Measurements from ENCODE around the gene RANGRF.
"Not testable (repeated sequence)": the region's sequence is repeated elsewhere in the genome, so short reads cannot be mapped to it uniquely, and the experiment has no call there.

The RANGRF gene, protein sequence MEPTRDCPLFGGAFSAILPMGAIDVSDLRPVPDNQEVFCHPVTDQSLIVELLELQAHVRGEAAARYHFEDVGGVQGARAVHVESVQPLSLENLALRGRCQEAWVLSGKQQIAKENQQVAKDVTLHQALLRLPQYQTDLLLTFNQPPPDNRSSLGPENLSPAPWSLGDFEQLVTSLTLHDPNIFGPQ

DNA sequence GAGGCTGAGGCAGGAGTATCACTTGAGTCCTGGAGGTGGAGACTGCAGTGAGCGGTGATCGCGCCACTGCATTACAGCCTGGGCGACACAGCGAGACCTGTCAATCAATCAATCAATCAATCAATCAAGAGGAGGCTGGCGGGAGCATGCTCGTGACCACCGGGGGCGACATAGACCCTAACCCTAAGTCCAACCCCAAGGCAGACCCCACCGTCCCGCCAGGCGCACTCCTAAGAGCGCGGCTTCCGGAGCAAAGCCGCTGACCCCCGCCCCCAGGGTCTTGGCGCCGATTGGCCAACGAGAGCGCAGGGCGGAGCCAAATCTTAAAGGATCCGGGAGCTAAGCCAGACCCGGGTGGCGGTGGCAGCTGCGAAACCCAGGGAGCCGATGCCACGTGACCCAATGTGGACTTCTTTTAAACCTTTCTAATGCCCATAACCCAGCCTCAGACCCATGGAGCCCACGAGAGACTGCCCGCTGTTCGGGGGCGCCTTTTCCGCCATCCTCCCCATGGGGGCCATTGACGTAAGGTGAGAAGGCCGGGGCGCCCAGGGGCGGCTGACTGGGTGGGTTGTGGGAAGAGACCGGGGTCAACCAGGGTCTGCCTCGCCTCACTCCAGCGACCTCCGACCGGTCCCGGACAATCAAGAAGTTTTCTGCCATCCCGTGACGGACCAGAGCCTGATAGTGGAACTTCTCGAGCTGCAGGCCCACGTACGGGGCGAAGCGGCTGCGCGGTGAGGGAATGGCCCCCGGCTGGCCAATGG is at the start of gene RANGRF:
TSS of gene RANGRF (plus strand) at position 335 of the 767 bp plus-strand sequence. CDS start at position 454, 119 bp downstream.
- DNase-seq: peak; percentile 75 to 91

DNA sequence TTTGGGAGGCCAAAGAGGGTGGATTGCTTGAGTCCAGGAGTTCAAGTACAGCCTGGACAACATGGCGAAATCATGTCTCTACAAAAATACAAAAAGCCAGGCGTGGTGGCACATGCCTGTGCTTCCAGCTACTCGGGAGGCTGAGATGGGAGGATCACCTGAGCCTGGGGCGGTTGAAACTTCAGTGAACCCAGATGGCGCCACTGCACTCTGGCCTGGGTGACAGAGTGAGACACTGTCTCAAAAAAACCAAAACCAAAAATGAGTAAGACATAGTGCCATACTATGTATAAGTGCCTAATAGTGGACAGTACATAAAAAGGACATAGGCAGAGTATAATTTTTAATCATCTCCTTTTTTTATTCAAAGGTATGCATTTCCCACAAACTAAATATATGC is 44.6 kb upstream of the RANGRF start:
- no peak for DNase-seq

DNA sequence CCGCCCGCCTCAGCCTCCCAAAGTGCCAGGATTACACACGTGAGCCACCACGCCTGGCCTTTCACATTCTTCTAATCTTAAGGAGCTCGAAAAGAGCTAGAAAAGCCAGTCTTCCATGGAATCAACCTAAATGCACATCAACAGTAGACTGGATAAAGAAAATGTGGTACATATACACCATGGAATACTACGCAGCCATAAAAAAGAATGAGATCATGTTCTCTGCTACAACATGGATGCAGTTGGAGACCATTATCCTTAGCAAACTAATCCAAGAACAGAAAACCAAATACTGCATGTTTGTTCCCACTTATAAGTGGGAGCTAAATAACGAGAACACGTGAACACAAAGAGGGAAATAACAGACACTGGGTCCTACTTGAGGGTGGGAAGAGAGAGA is 43.7 kb upstream of the RANGRF start:
- no peak for DNase-seq

DNA sequence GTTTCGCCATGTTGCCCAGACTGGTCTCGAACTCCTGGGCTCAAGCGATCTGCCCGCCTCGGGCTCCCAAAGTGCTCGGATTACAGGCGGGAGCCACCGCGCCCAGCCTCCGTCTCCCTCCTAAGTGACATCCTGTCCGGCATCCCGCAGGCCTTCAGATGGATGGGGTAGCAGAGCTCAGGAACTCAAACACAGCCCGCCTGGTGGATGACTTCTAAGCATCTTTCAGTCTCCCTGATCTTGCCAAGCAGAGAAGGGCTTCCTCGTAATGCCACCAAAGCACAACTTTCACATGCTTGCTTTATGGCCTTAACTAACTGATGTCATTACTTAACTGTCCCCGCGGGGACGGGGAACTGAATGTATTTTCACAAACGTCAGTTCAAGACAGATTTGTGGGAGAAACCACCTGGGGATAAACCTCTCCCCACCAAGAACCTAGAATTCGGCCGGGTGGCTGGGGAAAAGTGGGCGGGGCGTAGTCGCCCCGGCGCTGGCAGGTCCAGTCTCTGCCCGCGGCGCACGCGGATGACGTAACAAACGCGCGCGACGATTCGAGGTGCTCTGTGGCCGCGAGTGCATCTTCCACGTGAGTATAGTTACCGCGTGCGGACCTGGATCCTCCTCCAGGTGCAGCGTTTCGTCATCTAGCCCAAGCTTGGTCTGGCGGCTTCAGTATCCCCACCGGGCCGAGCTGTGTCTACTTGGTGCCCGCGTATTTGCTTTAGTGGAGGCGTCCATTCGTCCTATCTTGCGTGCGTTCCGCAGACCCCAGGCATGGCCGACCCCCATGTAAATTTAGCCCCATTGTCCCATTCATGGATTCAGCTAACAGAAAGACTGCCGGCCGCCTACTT is 39.5 kb upstream of the RANGRF start, which contains the start of gene PFAS:
TSS of gene PFAS (plus strand) at position 539 of the 857 bp plus-strand sequence. CDS start 4,649 bp downstream, outside the sequence.
- DNase-seq: peak; percentile 87 to 94

DNA sequence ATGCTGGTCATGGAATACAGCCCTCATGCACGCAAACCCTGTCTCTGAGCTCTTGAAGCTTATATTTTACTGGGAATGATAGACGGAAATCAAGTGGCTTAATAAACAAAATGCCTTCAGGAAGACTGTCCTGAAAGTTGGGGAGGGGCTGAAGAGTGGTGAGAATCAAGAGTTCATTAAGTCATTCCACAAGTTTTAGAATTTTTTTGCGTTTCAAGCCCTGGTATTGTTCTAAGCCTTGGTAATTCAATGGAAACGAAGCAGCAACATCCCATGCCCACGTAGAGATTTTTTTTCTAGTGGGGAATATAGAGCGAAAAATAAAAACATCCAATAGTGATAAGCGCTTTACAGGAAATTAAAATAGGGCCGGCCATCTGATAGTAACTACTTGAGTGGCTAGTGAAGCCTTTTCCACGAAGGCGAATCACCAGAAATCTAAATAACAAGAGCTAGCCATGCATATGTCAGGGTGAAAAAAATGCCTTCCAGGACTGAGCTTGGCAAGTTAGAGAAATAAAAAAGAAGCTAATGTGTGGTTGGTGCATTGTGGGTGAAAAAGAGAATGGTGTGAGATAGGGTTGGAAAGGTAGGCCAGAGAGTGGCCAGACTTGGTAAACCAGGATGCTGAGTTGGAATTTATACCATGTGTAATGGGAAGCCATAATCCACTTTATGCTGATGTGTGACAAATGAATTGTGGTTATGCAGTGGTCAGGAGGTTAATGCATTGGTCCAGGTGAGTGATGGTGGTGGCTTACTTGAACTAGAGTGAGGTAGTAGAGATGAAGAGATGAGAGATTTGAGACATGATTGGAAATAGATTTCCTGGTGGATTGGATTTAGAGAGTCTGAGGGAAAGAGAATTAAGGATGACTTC is 38.6 kb upstream of the RANGRF start:
- DNase-seq: no peak

DNA sequence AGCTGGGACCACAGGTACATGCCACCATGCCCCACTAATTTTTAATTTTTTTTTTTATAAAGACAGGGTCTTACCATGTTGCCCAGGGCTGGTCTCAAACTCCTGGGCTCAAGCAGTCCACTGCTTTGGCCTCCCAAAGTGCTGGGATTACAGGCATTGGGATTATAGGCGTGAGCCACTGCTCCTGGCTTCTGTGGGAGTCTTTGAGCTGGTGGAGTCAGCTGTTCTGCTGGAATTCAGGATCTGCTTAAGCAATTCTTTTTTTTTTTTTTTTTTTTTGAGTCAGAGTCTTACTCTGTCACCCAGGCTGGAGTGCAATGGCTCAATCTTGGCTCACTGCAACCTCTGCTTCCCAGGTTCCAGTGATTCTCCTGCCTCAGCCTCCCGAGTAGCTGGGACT is 37.1 kb upstream of the RANGRF start:
- not testable (repeated sequence) for DNase-seq

DNA sequence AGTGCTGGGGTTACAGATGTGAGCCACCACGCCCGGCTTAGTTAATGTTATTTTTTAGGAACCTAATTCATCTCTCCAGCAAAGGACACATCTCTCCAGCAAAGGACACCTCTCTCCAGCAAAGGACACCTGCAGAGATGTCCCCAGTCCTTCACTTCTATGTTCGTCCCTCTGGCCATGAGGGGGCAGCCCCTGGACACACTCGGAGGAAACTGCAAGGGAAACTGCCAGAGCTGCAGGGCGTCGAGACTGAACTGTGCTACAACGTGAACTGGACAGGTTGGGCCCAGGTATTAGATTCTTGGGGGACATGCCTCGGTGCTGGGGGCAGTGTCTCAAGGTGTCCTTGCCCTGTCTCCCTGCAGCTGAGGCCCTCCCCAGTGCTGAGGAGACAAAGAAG is 34.7 kb upstream of the RANGRF start:
- no peak for DNase-seq

DNA sequence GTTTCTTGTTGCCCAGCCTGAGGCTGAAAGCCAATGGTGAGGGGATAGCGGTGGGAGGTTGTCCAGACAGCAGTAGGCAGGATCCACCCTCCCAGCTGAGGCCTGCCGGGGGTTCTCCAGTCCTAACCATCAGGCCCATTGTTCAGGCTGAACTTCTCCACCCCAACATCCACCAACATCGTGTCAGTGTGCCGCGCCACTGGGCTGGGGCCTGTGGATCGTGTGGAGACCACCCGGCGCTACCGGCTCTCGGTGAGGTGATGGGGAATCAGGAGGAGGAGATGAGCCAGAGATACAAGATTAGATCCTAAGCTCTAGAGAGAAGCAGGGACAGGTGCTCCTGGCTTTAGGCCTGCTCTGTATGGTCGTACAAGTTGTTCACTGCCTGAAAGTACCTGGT is 33.6 kb upstream of the RANGRF start:
- DNase-seq: no peak

DNA sequence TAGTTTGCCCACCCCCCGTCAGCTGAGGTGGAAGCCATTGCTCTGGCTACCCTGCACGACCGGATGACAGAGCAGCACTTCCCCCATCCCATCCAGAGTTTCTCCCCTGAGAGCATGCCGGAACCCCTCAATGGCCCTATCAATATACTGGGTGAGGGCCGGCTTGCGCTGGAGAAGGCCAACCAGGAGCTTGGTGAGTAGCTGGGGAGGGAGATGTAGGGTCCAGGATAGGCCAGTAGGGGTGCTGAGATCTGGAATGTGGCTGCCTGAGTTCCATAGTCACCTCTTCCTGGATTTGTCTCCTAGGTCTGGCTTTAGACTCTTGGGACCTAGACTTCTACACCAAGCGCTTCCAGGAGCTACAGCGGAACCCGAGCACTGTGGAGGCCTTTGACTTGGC is 33.0 kb upstream of the RANGRF start:
- no peak for DNase-seq

DNA sequence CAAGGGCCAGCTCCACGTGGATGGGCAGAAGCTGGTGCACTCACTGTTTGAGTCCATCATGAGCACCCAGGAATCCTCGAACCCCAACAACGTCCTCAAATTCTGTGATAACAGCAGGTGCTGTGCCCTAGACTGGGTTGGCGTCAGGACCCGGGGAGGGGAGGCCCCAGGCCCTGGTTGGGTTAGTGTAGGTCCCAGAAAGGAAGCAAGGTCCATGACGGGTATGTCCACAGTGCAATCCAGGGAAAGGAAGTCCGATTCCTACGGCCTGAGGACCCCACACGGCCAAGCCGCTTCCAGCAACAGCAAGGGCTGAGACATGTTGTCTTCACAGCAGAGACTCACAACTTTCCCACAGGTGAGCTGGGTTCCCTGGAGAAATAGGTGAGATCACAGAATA is 32.2 kb upstream of the RANGRF start:
- no peak for DNase-seq

DNA sequence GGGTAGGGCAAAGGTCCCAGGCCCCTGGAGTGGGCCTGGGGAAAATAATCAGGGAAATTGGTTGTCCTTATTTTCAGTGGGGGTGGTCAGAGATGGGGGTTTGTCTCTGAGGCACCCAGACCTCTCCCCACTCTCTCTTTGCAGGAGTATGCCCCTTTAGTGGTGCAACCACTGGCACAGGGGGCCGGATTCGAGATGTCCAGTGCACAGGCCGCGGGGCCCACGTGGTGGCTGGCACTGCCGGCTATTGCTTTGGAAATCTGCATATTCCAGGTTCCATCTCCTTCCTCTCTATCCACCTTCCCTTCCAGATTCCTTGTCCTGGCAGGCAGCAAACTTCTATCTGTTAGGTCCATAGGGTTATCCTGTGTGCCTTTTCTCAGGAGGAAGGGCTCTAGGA is 31.8 kb upstream of the RANGRF start:
- no peak for DNase-seq

DNA sequence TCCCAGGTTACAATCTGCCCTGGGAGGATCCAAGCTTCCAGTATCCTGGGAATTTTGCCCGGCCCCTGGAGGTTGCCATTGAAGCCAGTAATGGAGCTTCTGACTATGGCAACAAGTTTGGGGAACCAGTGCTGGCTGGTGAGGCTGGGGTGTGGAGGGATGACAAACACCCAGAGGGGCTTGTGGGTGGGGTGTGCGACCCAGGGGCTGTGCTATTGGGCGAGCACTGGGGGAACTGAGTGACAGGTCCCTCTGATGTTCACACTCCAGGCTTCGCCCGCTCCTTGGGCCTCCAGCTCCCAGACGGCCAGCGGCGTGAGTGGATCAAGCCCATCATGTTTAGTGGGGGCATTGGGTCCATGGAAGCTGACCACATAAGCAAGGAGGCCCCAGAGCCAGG is 30.7 kb upstream of the RANGRF start:
- no peak for DNase-seq

DNA sequence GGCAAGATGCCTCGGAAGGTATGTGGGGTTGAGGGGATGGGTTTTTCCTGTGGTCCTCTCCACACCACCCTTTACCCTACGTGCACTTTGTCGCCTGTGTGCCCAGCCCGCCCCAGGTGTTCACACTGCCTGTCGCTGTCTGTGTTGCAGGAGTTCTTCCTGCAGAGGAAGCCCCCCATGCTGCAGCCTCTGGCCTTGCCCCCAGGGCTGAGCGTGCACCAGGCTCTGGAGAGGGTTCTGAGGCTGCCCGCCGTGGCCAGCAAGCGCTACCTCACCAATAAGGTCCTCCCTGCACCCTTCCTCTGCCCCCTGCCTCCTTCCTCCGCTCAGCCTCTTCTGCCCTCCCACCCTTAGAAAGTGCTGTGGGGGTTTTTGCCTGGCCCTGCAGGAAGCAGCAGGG is 24.1 kb upstream of the RANGRF start:
- DNase-seq: no peak

DNA sequence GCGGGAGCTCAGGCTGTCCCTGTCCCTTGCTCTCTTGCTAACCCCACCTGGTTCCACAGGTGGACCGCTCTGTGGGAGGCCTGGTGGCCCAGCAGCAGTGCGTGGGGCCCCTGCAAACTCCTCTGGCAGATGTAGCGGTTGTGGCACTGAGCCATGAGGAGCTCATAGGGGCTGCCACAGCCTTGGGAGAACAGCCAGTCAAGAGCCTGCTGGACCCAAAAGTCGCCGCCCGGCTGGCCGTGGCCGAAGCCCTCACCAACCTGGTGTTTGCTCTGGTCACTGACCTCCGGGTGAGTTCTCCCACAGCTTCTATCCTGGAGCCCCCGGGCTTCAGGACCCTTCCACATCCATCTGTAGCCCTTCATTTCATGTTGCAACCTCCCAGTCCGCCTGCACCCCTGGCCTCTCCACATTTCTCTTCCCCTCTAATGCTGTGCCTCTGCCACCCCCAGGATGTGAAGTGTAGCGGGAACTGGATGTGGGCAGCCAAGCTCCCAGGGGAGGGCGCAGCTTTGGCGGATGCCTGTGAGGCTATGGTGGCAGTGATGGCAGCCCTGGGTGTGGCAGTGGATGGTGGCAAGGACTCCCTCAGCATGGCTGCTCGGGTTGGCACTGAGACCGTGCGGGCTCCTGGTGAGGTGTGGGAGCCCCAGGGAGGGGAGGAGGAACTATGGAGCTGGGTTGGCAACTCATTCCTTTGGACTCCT is 23.5 kb upstream of the RANGRF start:
- no peak for DNase-seq

DNA sequence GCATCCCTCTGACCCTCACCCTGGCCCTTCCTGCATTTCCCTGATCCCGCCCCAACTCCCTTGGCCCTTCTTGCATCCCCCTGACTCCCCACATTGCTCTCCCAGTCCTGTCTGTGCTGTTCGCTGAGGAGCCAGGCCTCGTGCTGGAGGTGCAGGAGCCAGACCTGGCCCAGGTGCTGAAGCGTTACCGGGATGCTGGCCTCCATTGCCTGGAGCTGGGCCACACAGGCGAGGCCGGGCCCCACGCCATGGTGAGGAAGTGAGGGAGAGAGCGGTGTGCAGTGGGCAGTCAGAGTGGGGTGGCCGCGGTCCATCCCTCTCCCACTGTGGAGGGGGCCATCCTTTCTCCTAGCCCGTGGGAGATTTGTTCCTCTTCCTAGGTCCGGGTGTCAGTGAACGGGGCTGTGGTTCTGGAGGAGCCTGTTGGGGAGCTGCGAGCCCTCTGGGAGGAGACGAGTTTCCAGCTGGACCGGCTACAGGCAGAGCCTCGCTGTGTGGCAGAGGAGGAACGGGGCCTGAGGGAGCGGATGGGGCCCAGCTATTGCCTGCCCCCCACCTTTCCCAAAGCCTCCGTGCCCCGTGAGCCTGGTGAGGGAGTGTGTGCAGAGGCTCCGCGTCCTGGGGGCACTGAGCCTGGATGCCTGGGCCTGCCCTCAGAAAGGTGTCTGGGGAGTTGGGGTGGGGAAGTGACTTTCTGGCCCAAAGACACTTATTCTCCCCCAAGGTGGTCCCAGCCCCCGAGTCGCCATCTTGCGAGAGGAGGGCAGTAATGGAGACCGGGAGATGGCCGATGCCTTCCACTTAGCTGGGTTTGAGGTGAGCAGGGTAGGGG is 21.6 kb upstream of the RANGRF start:
- no peak for DNase-seq

DNA sequence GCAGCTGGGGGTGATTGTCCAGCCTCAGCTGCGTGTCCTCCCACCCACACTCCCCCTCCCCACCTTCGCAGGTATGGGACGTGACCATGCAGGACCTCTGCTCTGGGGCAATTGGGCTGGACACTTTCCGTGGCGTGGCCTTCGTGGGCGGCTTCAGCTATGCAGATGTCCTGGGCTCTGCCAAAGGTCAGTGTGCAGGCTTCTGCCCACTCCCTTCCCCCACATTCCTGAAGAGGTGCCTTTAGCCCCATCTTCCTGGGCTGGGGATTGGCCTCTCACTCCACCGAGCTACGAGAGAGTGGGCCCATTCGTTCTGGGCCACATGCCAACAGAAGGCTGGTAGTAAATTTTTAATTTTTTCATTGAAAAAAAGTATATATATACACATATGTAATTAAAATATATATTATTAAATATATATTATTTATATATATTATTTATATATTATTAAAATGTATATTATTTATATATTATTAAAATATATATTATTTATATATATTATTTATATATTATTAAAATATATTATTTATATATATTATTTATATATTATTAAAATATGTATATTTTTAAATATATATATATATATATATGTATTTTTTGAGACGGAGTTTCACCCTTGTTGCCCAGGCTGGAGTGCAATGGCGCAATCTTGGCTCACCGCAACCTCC is 20.9 kb upstream of the RANGRF start:
- DNase-seq: no peak

DNA sequence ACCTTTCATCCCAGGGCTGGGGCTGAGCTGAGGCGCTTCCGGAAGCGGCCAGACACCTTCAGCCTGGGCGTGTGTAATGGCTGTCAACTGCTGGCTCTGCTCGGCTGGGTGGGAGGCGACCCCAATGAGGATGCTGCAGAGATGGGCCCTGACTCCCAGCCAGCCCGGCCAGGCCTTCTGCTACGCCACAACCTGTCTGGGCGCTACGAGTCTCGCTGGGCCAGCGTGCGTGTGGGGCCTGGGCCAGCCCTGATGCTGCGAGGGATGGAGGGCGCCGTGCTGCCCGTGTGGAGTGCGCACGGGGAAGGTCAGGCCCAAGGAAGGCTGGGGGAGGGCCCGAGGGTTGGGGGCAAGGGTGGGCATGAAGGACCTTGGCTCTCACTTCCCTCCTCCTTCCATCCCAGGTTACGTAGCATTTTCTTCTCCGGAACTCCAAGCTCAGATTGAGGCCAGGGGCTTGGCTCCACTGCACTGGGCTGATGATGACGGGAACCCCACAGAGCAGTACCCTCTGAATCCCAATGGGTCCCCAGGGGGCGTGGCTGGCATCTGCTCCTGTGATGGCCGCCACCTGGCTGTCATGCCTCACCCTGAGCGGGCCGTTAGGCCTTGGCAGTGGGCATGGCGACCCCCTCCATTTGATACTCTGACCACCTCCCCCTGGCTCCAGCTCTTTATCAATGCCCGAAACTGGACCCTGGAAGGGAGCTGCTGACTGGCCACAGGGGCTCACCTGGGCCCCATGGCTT is 19.7 kb upstream of the RANGRF start:
- no peak for DNase-seq

DNA sequence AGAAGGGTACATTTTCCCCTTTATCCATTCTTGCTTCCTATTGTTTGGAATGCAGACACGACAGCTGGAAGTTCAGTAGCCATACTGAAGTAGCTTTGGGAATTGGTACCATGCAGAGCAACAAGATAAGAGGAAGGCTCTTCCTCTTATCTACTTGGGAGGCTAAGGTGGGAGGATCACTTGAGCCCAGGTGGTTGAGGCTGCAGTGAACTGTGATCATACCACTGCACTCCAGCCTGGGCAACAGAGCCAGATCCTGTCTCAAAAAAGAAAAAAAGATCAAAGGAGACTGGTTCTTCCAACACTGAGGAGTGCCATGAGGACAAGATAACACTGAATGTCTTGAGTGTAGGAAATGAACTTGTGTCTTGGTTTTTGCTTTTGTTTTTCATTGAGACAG is 16.0 kb upstream of the RANGRF start:
- no peak for DNase-seq

DNA sequence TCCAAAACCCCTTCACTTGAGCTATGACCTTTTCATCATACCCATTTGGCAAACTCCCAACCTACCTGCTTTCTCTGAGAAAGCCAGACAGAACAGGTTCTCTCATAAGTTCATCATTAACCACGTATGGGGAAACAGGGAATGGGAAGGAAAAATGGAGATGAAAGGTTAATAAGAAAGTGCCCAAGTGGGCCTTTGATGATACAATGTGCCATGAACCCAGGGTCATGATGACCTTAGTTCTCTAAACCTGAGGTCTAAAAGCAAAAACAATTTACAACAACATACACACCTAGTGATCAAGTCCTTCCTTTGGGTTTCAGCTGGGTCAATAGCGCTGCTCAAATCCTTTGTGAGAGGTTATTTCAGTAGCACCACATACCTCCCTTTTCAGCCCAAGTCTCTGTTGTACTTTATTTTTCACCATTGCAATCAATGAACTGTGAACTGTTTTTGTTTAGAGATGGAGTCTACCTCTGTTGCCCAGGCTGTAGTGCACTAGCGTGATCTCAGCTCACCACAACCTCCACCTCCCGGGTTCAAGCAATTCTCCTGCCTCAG is 14.5 kb upstream of the RANGRF start:
- no peak for DNase-seq
